Stomach (tissue), 9 donors: ENCODE data around the gene MTA2. TPM values are rescaled to one million over a fixed set of nuclear protein-coding genes. Genes with fewer than 3 reads are reported as not detected.

Experiments used
- DNase-seq, 2 donors: peaks; one replicate each; pipeline versions ENCODE4 v3.0.0 to v3.0.0-alpha.2; 2013 to 2019
- H3K27ac ChIP-seq, 5 donors: fragments of 200-600 bp in 4 of 5; sonication (generic) in 4 of 5; one replicate each; pipeline ENCODE4 v1.5.1; 2013 to 2019; ENCODE audit warnings: mild to moderate bottlenecking in 1 of 5, moderate library complexity in 1 of 5
- H3K27me3 ChIP-seq, 3 donors: fragments of 200-600 bp; sonication (generic); one replicate each; pipeline ENCODE4 v1.5.1; 2017 to 2019; ENCODE audit warnings: mixed run types in 1 of 3
- H3K36me3 ChIP-seq, 4 donors: fragments of 200-600 bp; sonication (generic); 1 replicate in 3 of 4; 2 replicates in 1 of 4; pipeline ENCODE4 v1.5.1; 2016 to 2019
- H3K4me1 ChIP-seq, 4 donors: fragments of 200-600 bp; sonication (generic); one replicate each; pipeline ENCODE4 v1.5.1; 2016 to 2019
- H3K4me3 ChIP-seq, 4 donors: fragments of 200-600 bp; sonication (generic) in 3 of 4; one replicate each; pipeline ENCODE4 v1.5.1; 2016 to 2019; ENCODE audit warnings: mild to moderate bottlenecking in 1 of 4
- H3K9me3 ChIP-seq, 4 donors: fragments of 200-600 bp; sonication (generic); one replicate each; pipeline ENCODE4 v1.5.1; 2016 to 2019
- EP300 ChIP-seq: sonication (generic); formaldehyde crosslinking; IDR thresholded peaks from one replicate; pipeline ENCODE4 v1.6.1; 2017; ENCODE audit warnings: antibody characterized with exemption
- POLR2A ChIP-seq, 4 donors: fragments of 450-650 bp; IDR thresholded peaks; one replicate each; pipeline ENCODE4 v1.6.1; 2016; ENCODE audit warnings: antibody characterized with exemption in 4 of 4, control low read depth in 2 of 4, mild to moderate bottlenecking in 1 of 4, moderate library complexity in 1 of 4
- POLR2AphosphoS5 ChIP-seq, 3 donors: sonication (generic); formaldehyde crosslinking; IDR thresholded peaks; one replicate each; pipeline ENCODE4 v1.6.1; 2016; ENCODE audit warnings: antibody characterized with exemption in 3 of 3
- WGBS, 5 donors: extraction: QIAGEN DNeasy Blood & Tissue Kit in 3 of 5; methylation state at CpG; one replicate each; pipeline versions ENCODE4 v1.1.5 to v1.1.7; 2013 to 2018; 5-methylcytosine and 5-hydroxymethylcytosine counted together
- intact Hi-C: fragments of 100-400 bp; cut with DNase I; formaldehyde crosslinking; loops from one replicate; pipeline ENCODE4 v1.15.1; 2023; ENCODE audit warnings: low total_unique reads
- polyA plus RNA-seq, 3 donors: library from polyadenylated mRNA; stranded (reverse); fragments of 200-250 nt; gene quantifications; one replicate each; pipeline ENCODE4 v1.2.3, GENCODE V29; 2013
- small RNA-seq, 4 donors: library from RNA; depleted of rRNA; stranded (forward); fragments of <200 nt; gene quantifications; one replicate each; pipeline ENCODE3, GENCODE V24; 2016
- total RNA-seq, 5 donors: library from RNA; depleted of rRNA; stranded (reverse); fragments of >200 nt; gene quantifications; one replicate each; pipeline versions ENCODE4 v1.1.0 to v1.2.3, GENCODE V29; 2014 to 2016
- TF ChIP-seq, protein P1 (sequence below), 7 experiments: fragments of 450-650 bp in 4 of 7; fragments of 200-600 bp in 3 of 7; sonication (generic) in 3 of 7; IDR thresholded peaks; one replicate each; pipeline ENCODE4 v1.5.1; 2016 to 2019; ENCODE audit warnings: antibody characterized with exemption in 7 of 7, control low read depth in 2 of 7, mild to moderate bottlenecking in 1 of 7
- donor health status: healthy with polysubstance abuse.
- donor health status: Bipolar disorder and iron deficiency.
- donor health status: healthy.

Gene MTA2
- total and polyA plus RNA-seq, 8 donors: 32.8 to 110 (median 56.5) TPM

DNA sequence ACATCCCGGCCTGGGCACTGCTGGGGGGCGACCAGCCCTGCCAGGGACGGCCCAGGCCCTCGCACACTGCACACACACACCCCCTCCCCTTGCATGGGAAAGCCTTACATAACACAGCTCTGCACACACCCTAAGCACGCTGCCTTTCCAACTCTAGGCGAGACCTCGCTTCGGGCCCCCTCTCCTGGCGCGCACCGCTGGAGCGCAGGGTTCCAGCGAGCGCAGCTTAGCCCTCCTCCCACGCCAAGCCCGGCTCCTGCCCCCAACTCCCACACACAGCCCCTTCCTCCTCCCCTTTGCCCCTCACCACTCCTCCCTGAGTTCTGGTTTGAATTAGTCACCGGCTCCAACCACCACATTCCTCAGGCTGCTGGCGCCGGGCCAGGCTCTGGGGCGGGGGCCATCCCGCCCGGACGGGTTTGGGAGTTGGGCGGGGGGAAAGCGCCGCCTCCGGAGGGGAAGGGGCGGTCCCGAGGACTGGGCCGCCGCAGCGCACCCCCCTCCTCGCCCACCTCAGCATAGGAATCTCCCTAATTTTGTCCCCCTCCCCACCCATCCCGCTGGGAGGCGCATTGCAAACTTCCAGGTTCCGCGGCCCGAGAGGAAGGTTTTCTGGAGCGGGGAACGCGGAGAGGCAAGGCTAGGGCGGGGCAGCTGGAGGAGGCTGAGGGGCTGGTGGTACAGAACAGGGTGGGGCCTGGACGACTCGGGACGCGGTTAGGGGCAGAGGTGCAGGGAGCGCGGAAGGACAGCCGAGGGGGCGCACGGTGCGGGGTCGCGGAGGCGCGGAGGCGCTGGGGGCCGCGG lies 56.0 kb downstream of the MTA2 start:
- peak; percentile 89 to 97 for DNase-seq
- 0 to 1% (median 0%) methylated on average over 53 to 59 of the region's 59 CpGs for whole genome bisulfite sequencing, 5 donors
- H3K4me3 ChIP-seq: peak overlapping the region; percentile 83 to 95 (median 88)
- no peaks in the 10 kb centered on the region for H3K27me3 ChIP-seq
- intact Hi-C loops: no loop called here
- peaks cover 65 to 81% (median 78%) of the 10 kb centered on the region in 4 donors for H3K4me1 ChIP-seq
- H3K36me3 ChIP-seq: no peaks in the 10 kb centered on the region
- H3K27ac ChIP-seq: peak overlapping the region; percentile 93 to 99 (median 96)
- TF ChIP-seq POLR2AphosphoS5 (IDR thresholded peaks at IDR 0.05) (peak; percentile 24 to 77 (median 47)), POLR2A (IDR thresholded peaks at IDR 0.05) (peak in 1 of 4 donors; percentile 42), EP300 (no peak)
- TF ChIP-seq, protein P1, sequence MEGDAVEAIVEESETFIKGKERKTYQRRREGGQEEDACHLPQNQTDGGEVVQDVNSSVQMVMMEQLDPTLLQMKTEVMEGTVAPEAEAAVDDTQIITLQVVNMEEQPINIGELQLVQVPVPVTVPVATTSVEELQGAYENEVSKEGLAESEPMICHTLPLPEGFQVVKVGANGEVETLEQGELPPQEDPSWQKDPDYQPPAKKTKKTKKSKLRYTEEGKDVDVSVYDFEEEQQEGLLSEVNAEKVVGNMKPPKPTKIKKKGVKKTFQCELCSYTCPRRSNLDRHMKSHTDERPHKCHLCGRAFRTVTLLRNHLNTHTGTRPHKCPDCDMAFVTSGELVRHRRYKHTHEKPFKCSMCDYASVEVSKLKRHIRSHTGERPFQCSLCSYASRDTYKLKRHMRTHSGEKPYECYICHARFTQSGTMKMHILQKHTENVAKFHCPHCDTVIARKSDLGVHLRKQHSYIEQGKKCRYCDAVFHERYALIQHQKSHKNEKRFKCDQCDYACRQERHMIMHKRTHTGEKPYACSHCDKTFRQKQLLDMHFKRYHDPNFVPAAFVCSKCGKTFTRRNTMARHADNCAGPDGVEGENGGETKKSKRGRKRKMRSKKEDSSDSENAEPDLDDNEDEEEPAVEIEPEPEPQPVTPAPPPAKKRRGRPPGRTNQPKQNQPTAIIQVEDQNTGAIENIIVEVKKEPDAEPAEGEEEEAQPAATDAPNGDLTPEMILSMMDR (IDR thresholded peaks at IDR 0.05): no peak
- no peaks in the 10 kb centered on the region for H3K9me3 ChIP-seq

DNA sequence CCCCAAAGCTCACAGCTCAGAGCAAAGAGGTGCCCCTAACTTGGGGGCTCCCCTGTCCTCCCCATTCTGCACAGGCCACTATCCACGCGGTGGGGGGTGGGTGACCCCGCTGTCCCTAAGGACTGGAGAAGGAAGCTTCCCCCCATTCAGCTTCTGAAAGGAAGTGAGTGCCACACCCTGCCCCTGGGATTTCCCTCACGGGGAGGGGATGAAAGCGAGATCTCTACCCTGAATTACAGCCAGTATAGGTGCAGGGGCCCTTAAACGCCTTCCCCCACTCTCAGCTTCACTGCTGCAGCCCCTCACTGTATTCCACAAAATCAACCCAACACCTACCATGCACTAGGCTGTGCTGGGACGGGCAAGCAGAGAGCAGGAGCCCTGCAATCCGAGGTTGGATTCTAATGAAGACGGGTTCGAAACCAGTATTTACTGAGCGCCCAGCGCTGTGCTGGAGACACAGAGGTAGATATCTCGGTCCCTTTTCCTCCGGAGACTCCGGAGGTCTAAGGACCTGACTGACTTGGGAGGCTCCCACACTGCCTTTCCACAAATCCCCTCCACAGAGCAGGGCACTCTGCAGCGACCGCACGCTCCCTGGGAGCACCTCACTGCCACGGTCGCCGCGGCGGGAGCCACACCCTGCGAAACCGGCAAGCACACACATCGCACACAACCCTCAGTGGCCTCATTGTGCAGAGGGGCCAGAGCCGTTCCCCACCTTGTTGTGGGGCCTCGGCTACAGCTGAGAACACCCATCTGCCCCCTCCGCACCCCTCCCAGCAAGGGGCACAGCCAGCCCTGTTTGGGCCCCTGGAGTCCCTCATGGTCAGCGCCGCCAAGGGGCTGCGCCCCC lies 56.9 kb downstream of the MTA2 start:
- Histone ChIP-seq H3K4me1 (peaks cover 68 to 82% (median 80%) of the 10 kb centered on the region in 4 donors), H3K27ac (peak overlapping the region; percentile 93 to 99 (median 96)), H3K36me3 (no peaks in the 10 kb centered on the region), H3K27me3 (no peaks in the 10 kb centered on the region), H3K9me3 (no peaks in the 10 kb centered on the region), H3K4me3 (peak overlapping the region; percentile 83 to 95 (median 88))
- TF ChIP-seq EP300 (no peak), POLR2A (IDR thresholded peaks at IDR 0.05) (no peak)
- TF ChIP-seq, protein P1 (IDR thresholded peaks at IDR 0.05): no peak
- intact Hi-C loops: loop anchor here (5.0 kb wide), 1 partner anchor 123 kb away; no protein-coding TSS in a partner anchor
- DNase-seq: peak in 1 of 2 donors; percentile 78
- 3 to 8% (median 4%) methylated on average over 25 to 32 of the region's 32 CpGs for WGBS, 5 donors

DNA sequence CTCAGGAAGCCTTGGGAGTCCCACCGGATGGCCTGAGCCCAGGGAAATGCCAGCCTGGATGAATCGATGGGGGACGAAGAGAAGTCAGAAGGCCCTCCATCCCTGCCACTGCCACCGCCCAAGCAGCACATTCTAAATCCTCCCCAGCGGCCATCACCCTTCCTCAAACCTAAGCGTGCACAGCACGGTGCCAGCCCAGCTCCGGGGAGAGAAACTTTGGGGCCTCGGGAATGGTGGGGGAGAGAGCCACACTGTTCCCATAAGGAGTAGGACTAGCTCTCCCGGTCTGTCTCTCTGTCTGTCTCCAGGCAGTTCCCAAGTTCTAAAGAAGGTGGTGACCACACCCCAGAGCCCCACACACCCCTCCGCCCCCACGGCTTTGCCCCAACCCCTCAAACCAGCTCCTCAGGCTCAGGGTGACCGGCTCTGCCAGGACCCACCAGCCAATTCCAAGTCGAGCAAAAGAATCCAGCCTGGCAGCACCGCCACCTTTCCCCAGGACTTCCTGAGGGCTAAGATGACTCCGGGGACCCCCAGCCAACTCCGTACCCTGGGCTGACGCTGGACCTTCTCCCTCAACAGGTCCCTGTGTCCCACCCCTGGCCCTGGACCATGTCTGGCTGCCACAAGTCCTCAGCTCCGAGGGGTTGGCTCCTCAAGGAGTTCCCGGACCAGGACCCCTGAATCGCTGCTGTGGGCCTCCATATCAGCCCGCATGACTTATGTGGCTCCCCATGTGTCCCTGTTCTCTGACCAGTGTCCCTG lies 57.8 kb downstream of the MTA2 start:
- Histone ChIP-seq H3K9me3 (no peaks in the 10 kb centered on the region), H3K27ac (peak overlapping the region; percentile 93 to 99 (median 96)), H3K27me3 (no peaks in the 10 kb centered on the region), H3K4me3 (peak overlapping the region; percentile 83 to 95 (median 88)), H3K4me1 (peaks cover 69 to 82% (median 80%) of the 10 kb centered on the region in 4 donors), H3K36me3 (no peaks in the 10 kb centered on the region)
- DNase-seq: peak in 1 of 2 donors; percentile 43
- intact Hi-C loops: loop anchor here (5.0 kb wide), 1 partner anchor 122 kb away; no protein-coding TSS in a partner anchor
- 17 to 44% (median 36%) methylated on average over 15 to 22 of the region's 22 CpGs for WGBS, 5 donors
- TF ChIP-seq POLR2A (IDR thresholded peaks at IDR 0.05) (no peak), EP300 (no peak), POLR2AphosphoS5 (IDR thresholded peaks at IDR 0.05) (no peak)
- TF ChIP-seq, protein P1 (IDR thresholded peaks at IDR 0.05): no peak

Small RNA genes lying within 50 kb of the gene (small RNA-seq; reads per million reads assigned to genes)
- gene AP001458.1 (0 reads per million in 4 donors), gene EEF1G (0 reads per million in 4 donors), gene MIR6747 (0 reads per million in 4 donors)

Other genes with a start within 250 kb of the MTA2 start
- gene SCGB1A1, start 182.8 kb downstream of the MTA2 start, total RNA-seq: 10 to 100 TPM in 1 of 5 donors, 1 to 10 TPM in 1, not detected in 3; 2.6 to 11.2 TPM
- 10 to 100 TPM in 1 of 3 donors, not detected in 2; 53.9 TPM for gene SCGB1A1, start 182.8 kb downstream of the MTA2 start, polyA plus RNA-seq
- gene AHNAK, start 55.1 kb downstream of the MTA2 start, total RNA-seq: 100 to 1,000 TPM; 550 to 693 (median 622) TPM
- 10 to 100 TPM; 37.4 to 76.8 (median 60.3) TPM for gene AHNAK, start 55.1 kb downstream of the MTA2 start, polyA plus RNA-seq
- gene EEF1G, start 28.0 kb downstream of the MTA2 start, total RNA-seq: 1,000 to 10,000 TPM in 1 of 5 donors, 100 to 1,000 TPM in 4; 671 to 1,412 (median 779) TPM
- 1,000 to 10,000 TPM; 1,415 to 1,760 (median 1,525) TPM for gene EEF1G, start 28.0 kb downstream of the MTA2 start, polyA plus RNA-seq
- gene TUT1, start 10.3 kb downstream of the MTA2 start, total RNA-seq: 10 to 100 TPM in 3 of 5 donors, 1 to 10 TPM in 2; 6.1 to 36.2 (median 12.3) TPM
- gene TUT1, start 10.3 kb downstream of the MTA2 start, polyA plus RNA-seq: 10 to 100 TPM; 13.3 to 18.9 (median 16.3) TPM
- 100 to 1,000 TPM in 1 of 5 donors, 10 to 100 TPM in 4; 24.4 to 112 (median 51.8) TPM for gene EML3, start 10.9 kb upstream of the MTA2 start, total RNA-seq
- 10 to 100 TPM; 68.1 to 71.3 (median 69.2) TPM for gene EML3, start 10.9 kb upstream of the MTA2 start, polyA plus RNA-seq
- gene ROM1, start 11.4 kb upstream of the MTA2 start, total RNA-seq: 1 to 10 TPM in 3 of 5 donors, under 1 TPM in 1, not detected in 1; 0.29 to 5.8 (median 2.8) TPM
- gene ROM1, start 11.4 kb upstream of the MTA2 start, polyA plus RNA-seq: 10 to 100 TPM in 1 of 3 donors, 1 to 10 TPM in 2; 4.6 to 13.0 (median 5.1) TPM
- gene B3GAT3, start 20.1 kb upstream of the MTA2 start, total RNA-seq: 10 to 100 TPM in 4 of 5 donors, 1 to 10 TPM in 1; 5.2 to 50.8 (median 13.8) TPM
- gene B3GAT3, start 20.1 kb upstream of the MTA2 start, polyA plus RNA-seq: 10 to 100 TPM; 18.5 to 38.8 (median 27.6) TPM
- gene GANAB, start 44.7 kb upstream of the MTA2 start, total RNA-seq: 100 to 1,000 TPM in 2 of 5 donors, 10 to 100 TPM in 3; 66.0 to 155 (median 95.5) TPM
- 10 to 100 TPM; 21.4 to 70.7 (median 66.2) TPM for gene GANAB, start 44.7 kb upstream of the MTA2 start, polyA plus RNA-seq
- 10 to 100 TPM in 4 of 5 donors, 1 to 10 TPM in 1; 5.8 to 16.7 (median 15.1) TPM for gene INTS5, start 51.4 kb upstream of the MTA2 start, total RNA-seq
- 1 to 10 TPM; 5.9 to 7.2 (median 7.2) TPM for gene INTS5, start 51.4 kb upstream of the MTA2 start, polyA plus RNA-seq
- gene C11orf98, start 63.3 kb upstream of the MTA2 start, total RNA-seq: 10 to 100 TPM in 4 of 5 donors, 1 to 10 TPM in 1; 5.8 to 58.2 (median 27.2) TPM
- gene C11orf98, start 63.3 kb upstream of the MTA2 start, polyA plus RNA-seq: 100 to 1,000 TPM; 112 to 179 (median 139) TPM
- 1 to 10 TPM in 4 of 5 donors, not detected in 1; 3.5 to 7.6 (median 4.9) TPM for gene CSKMT, start 63.4 kb upstream of the MTA2 start, total RNA-seq
- gene CSKMT, start 63.4 kb upstream of the MTA2 start, polyA plus RNA-seq: 10 to 100 TPM in 2 of 3 donors, 1 to 10 TPM in 1; 8.7 to 25.5 (median 19.9) TPM
- gene UQCC3, start 69.8 kb upstream of the MTA2 start, total RNA-seq: 10 to 100 TPM in 2 of 5 donors, 1 to 10 TPM in 3; 4.2 to 49.8 (median 8.1) TPM
- gene UQCC3, start 69.8 kb upstream of the MTA2 start, polyA plus RNA-seq: 10 to 100 TPM; 16.2 to 30.3 (median 20.9) TPM
- gene LBHD1, start 70.4 kb upstream of the MTA2 start, total RNA-seq: 10 to 100 TPM in 3 of 5 donors, 1 to 10 TPM in 1, under 1 TPM in 1; 0.45 to 56.6 (median 10.3) TPM
- gene LBHD1, start 70.4 kb upstream of the MTA2 start, polyA plus RNA-seq: 1 to 10 TPM; 4.9 to 6.8 (median 5.5) TPM
- 100 to 1,000 TPM in 3 of 5 donors, 10 to 100 TPM in 2; 78.6 to 236 (median 151) TPM for gene UBXN1, start 77.2 kb upstream of the MTA2 start, total RNA-seq
- 100 to 1,000 TPM; 113 to 236 (median 194) TPM for gene UBXN1, start 77.2 kb upstream of the MTA2 start, polyA plus RNA-seq
- 10 to 100 TPM in 2 of 5 donors, 1 to 10 TPM in 3; 4.0 to 20.0 (median 8.2) TPM for gene LRRN4CL, start 87.7 kb upstream of the MTA2 start, total RNA-seq
- gene LRRN4CL, start 87.7 kb upstream of the MTA2 start, polyA plus RNA-seq: 1 to 10 TPM; 1.6 to 4.6 (median 1.8) TPM
- 100 to 1,000 TPM in 3 of 5 donors, 10 to 100 TPM in 2; 29.9 to 144 (median 110) TPM for gene BSCL2, start 105.6 kb upstream of the MTA2 start, total RNA-seq
- gene BSCL2, start 105.6 kb upstream of the MTA2 start, polyA plus RNA-seq: 10 to 100 TPM; 63.4 to 95.9 (median 92.6) TPM
- gene GNG3, start 105.8 kb upstream of the MTA2 start, total RNA-seq: not detected
- gene GNG3, start 105.8 kb upstream of the MTA2 start, polyA plus RNA-seq: under 1 TPM in 1 of 3 donors, not detected in 2; 0.75 TPM
- 10 to 100 TPM; 10.3 to 73.5 (median 36.0) TPM for gene HNRNPUL2, start 125.6 kb upstream of the MTA2 start, total RNA-seq
- gene HNRNPUL2, start 125.6 kb upstream of the MTA2 start, polyA plus RNA-seq: 10 to 100 TPM; 25.1 to 28.6 (median 27.3) TPM
- gene TTC9C, start 126.6 kb upstream of the MTA2 start, total RNA-seq: 10 to 100 TPM in 1 of 5 donors, 1 to 10 TPM in 3, under 1 TPM in 1; 0.89 to 26.6 (median 8.2) TPM
- 10 to 100 TPM; 16.6 to 33.6 (median 26.0) TPM for gene TTC9C, start 126.6 kb upstream of the MTA2 start, polyA plus RNA-seq
- 10 to 100 TPM in 2 of 5 donors, 1 to 10 TPM in 2, not detected in 1; 4.2 to 16.5 (median 9.5) TPM for gene ZBTB3, start 152.3 kb upstream of the MTA2 start, total RNA-seq
- gene ZBTB3, start 152.3 kb upstream of the MTA2 start, polyA plus RNA-seq: 1 to 10 TPM; 3.3 to 6.9 (median 3.4) TPM
- gene POLR2G, start 159.7 kb upstream of the MTA2 start, total RNA-seq: 10 to 100 TPM in 4 of 5 donors, 1 to 10 TPM in 1; 3.8 to 95.5 (median 23.9) TPM
- 100 to 1,000 TPM in 1 of 3 donors, 10 to 100 TPM in 2; 85.8 to 119 (median 88.7) TPM for gene POLR2G, start 159.7 kb upstream of the MTA2 start, polyA plus RNA-seq
- 10 to 100 TPM in 4 of 5 donors, 1 to 10 TPM in 1; 4.6 to 35.0 (median 11.0) TPM for gene TAF6L, start 169.5 kb upstream of the MTA2 start, total RNA-seq
- gene TAF6L, start 169.5 kb upstream of the MTA2 start, polyA plus RNA-seq: 10 to 100 TPM in 2 of 3 donors, 1 to 10 TPM in 1; 7.5 to 19.7 (median 19.3) TPM
- 100 to 1,000 TPM in 1 of 5 donors, 10 to 100 TPM in 3, not detected in 1; 26.1 to 135 (median 85.5) TPM for gene TMEM179B, start 185.5 kb upstream of the MTA2 start, total RNA-seq
- 10 to 100 TPM; 28.3 to 68.6 (median 32.1) TPM for gene TMEM179B, start 185.5 kb upstream of the MTA2 start, polyA plus RNA-seq
- gene TMEM223, start 190.1 kb upstream of the MTA2 start, total RNA-seq: 10 to 100 TPM in 2 of 5 donors, 1 to 10 TPM in 1, under 1 TPM in 1, not detected in 1; 0.89 to 14.9 (median 10.7) TPM
- 10 to 100 TPM; 10.2 to 28.2 (median 17.7) TPM for gene TMEM223, start 190.1 kb upstream of the MTA2 start, polyA plus RNA-seq
- gene NXF1, start 203.6 kb upstream of the MTA2 start, total RNA-seq: 10 to 100 TPM; 30.7 to 83.5 (median 56.5) TPM
- 100 to 1,000 TPM in 1 of 3 donors, 10 to 100 TPM in 2; 23.5 to 138 (median 49.6) TPM for gene NXF1, start 203.6 kb upstream of the MTA2 start, polyA plus RNA-seq
- gene STX5, start 230.2 kb upstream of the MTA2 start, total RNA-seq: 10 to 100 TPM in 4 of 5 donors, 1 to 10 TPM in 1; 8.2 to 48.1 (median 24.2) TPM
- gene STX5, start 230.2 kb upstream of the MTA2 start, polyA plus RNA-seq: 10 to 100 TPM; 21.7 to 44.6 (median 29.3) TPM
- not detected for gene TEX54, start 231.0 kb upstream of the MTA2 start, total RNA-seq
- not detected for gene TEX54, start 231.0 kb upstream of the MTA2 start, polyA plus RNA-seq
- gene WDR74, start 237.7 kb upstream of the MTA2 start, total RNA-seq: 10 to 100 TPM; 27.7 to 57.6 (median 41.2) TPM
- gene WDR74, start 237.7 kb upstream of the MTA2 start, polyA plus RNA-seq: 10 to 100 TPM; 47.2 to 67.9 (median 48.8) TPM